Heart left ventricle (tissue), 16 donors: ENCODE results near the gene EPB41. TPM values are rescaled to one million over a fixed set of nuclear protein-coding genes. Genes with fewer than 3 reads are reported as not detected.

Experiments
- ATAC-seq, 4 donors: fragments of 200-7000 bp; cut with Tn5 transposase; one replicate each; pipeline ENCODE4 v1.9.1; 2020 to 2022; ENCODE audit warnings: moderate library complexity in 4 of 4, mild to moderate bottlenecking in 3 of 4, moderate number of reproducible peaks in 1 of 4
- DNase-seq, 5 donors: peaks; one replicate each; pipeline ENCODE4 v3.0.0-alpha.2; 2020
- H3K27ac ChIP-seq, 12 donors: fragments of 200-600 bp; sonication (generic) in 4 of 12; one replicate each; pipeline versions ENCODE4 v1.5.0 to v1.8.0; 2016 to 2022; ENCODE audit warnings: mild to moderate bottlenecking in 2 of 12
- H3K27me3 ChIP-seq, 9 donors: fragments of 200-600 bp; sonication (generic) in 2 of 9; one replicate each; pipeline versions ENCODE4 v1.5.1 to v1.8.0; 2016 to 2022; ENCODE audit warnings: mild to moderate bottlenecking in 3 of 9
- H3K36me3 ChIP-seq, 9 donors: fragments of 200-600 bp; sonication (generic) in 2 of 9; one replicate each; pipeline versions ENCODE4 v1.5.0 to v1.8.0; 2018 to 2022; ENCODE audit warnings: mild to moderate bottlenecking in 2 of 9
- H3K4me1 ChIP-seq, 12 donors: fragments of 200-600 bp; sonication (generic) in 4 of 12; one replicate each; pipeline versions ENCODE4 v1.5.0 to v1.8.0; 2016 to 2022; ENCODE audit warnings: mild to moderate bottlenecking in 3 of 12
- H3K4me3 ChIP-seq, 12 donors: fragments of 200-600 bp; sonication (generic) in 4 of 12; one replicate each; pipeline versions ENCODE4 v1.5.0 to v1.8.0; 2017 to 2022; ENCODE audit warnings: mild to moderate bottlenecking in 9 of 12, moderate library complexity in 4 of 12
- H3K9me3 ChIP-seq, 12 donors: fragments of 200-600 bp; sonication (generic) in 4 of 12; one replicate each; pipeline versions ENCODE4 v1.5.0 to v1.8.0; 2016 to 2022; ENCODE audit warnings: mild to moderate bottlenecking in 1 of 12
- POLR2A ChIP-seq, 2 donors: fragments of 450-650 bp; IDR thresholded peaks; one replicate each; pipeline ENCODE4 v1.6.1; 2017; ENCODE audit warnings: antibody characterized with exemption in 2 of 2, mild to moderate bottlenecking in 2 of 2, moderate library complexity in 2 of 2
- WGBS, 4 donors: extraction: QIAGEN DNeasy Blood & Tissue Kit in 2 of 4; methylation state at CpG; one replicate each; pipeline versions ENCODE4 v1.1.5 to v1.1.7; 2013 to 2018; 5-methylcytosine and 5-hydroxymethylcytosine counted together
- intact Hi-C, 10 donors: fragments of 100-400 bp; cut with DNase I; formaldehyde crosslinking; loops; one replicate each; pipeline versions ENCODE4 v1.11.1 to v1.14.2; 2022
- polyA plus RNA-seq, 2 donors: library from polyadenylated mRNA; stranded (reverse); fragments of 200-250 nt; gene quantifications; one replicate each; pipeline ENCODE4 v1.2.3, GENCODE V29; 2013
- total RNA-seq, 9 donors: library from RNA; depleted of rRNA in 2 of 9; stranded (reverse); fragments of >200 nt in 2 of 9; fragmentation: NEBNext Ultra II Directional in 3 of 9; extraction: Animal tissue kit (Norgen Biotek cat#: 25700) in 3 of 9; gene quantifications; one replicate each; pipeline versions ENCODE4 v1.1.0 to v1.2.4, GENCODE V29; 2016 to 2023
- TF ChIP-seq, protein P1 (sequence below), 12 donors: fragments of 200-600 bp; sonication (generic) in 4 of 12; IDR thresholded peaks; one replicate each; pipeline versions ENCODE4 v1.5.0 to v1.8.0; 2018 to 2022; ENCODE audit warnings: antibody characterized with exemption in 12 of 12, mild to moderate bottlenecking in 5 of 12
- donor health status: ischemic (EF 13 %, LVEDD 7.1; RV severe dilation, severe dysfunction).
- donor health status: healthy with polysubstance abuse.
- donor health status: DM: no; HTN: yes; CAD: no.
- donor health status: DM: no; HTN: no; CAD: no.
- donor health status: ischemic (EF 25% LVEDD 6.9; RV normal size, moderate dysfunction).
- donor health status: ischemic (EF 25% LVEDD 5.7; RV mildly dilated, moderate dysfunction).
- donor health status: healthy.
- donor health status: DM: yes; HTN: yes; CAD: no.
- donor health status: ischemic (EF 35%, LVEDD 5.7; RV mildly dilated, moderate dysfunction).
- donor health status: nonischemic (EF 11% LVEDD 7.7; RV severe dilation, severe dysfunction).
- donor health status: DM: yes; HTN: yes; CAD: no.
- donor health status: PGD.
- donor health status: ischemic (EF 29% LVEDD 5.4; RV normal size, mild dysfunction).
- donor health status: nonischemic (EF 23%, LVEDD 6.1; RV moderate dilation, normal function).

EPB41 gene
- total and polyA plus RNA-seq, 11 donors = 7.8 to 34.4 (median 20.1) TPM

DNA sequence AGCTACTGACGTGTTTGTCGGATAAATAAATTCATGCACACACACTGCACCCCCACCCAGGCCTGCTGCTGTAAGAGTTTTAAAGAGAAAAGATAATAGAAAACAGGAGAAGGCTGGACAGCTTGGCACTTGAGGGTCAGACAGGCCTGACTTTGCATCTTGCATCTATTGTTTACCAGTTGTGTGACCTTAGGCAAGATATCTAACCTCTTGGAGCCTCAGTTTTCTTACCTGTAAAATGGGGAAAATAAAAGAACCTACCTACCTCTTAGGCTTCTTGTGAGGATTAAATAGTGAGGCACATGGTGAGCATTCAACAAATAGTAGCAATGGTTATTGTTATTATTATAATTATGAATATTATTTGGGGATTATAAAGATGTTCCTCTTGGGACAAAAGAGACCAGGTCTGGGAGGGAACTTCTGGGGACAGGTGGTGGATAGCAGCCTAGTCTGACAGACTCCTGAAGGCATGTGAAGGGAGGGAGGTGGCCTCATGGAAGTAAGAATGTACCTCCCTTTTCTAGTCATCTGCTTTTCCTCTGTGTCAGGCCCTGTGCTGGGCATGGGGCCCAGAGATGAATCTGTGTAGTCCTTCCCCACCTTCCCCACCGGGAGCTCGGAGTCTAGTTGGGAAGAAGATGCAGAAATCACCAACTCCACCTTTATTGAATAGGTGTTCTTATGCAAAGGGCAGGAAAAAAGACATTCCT lies 18.3 kb upstream of the EPB41 start:
- ATAC-seq = peak in 3 of 4 donors; percentile 29 to 69 (median 38)
- no peak overlapping the region for H3K27ac ChIP-seq
- whole genome bisulfite sequencing, 4 donors = 63 to 82% (median 68%) methylated on average over 4 of the region's 4 CpGs
- intact Hi-C loops = no loop called here
- H3K9me3 ChIP-seq = no peaks in the 10 kb centered on the region
- H3K36me3 ChIP-seq = no peaks in the 10 kb centered on the region
- no peak overlapping the region for H3K4me3 ChIP-seq
- TF ChIP-seq, protein P1, sequence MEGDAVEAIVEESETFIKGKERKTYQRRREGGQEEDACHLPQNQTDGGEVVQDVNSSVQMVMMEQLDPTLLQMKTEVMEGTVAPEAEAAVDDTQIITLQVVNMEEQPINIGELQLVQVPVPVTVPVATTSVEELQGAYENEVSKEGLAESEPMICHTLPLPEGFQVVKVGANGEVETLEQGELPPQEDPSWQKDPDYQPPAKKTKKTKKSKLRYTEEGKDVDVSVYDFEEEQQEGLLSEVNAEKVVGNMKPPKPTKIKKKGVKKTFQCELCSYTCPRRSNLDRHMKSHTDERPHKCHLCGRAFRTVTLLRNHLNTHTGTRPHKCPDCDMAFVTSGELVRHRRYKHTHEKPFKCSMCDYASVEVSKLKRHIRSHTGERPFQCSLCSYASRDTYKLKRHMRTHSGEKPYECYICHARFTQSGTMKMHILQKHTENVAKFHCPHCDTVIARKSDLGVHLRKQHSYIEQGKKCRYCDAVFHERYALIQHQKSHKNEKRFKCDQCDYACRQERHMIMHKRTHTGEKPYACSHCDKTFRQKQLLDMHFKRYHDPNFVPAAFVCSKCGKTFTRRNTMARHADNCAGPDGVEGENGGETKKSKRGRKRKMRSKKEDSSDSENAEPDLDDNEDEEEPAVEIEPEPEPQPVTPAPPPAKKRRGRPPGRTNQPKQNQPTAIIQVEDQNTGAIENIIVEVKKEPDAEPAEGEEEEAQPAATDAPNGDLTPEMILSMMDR (IDR thresholded peaks at IDR 0.05) = no peak
- no peak for TF ChIP-seq POLR2A (IDR thresholded peaks at IDR 0.05)
- peaks cover 0 to 31% (median 15%) of the 10 kb centered on the region in 12 donors for H3K4me1 ChIP-seq
- no peak for DNase-seq
- H3K27me3 ChIP-seq = no peaks in the 10 kb centered on the region

DNA sequence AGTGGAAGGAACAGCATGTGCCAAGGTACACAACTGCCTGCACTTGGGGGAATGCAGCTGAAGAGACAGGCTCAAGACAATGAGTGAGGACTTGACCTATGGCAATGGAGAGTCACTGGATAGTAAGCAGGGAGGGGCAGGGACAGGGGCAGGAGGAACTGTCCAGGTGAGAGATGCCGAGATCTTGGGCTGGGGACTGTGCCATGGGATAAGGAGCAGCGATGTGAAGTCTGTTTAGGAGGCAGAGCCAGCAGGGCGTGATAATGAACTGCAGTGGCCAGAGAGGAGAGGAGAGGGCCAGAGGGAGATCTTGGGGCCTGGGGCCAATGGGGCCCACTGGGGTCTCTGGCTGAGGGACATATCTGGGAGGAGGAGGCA lies 17.8 kb upstream of the EPB41 start:
- no peaks in the 10 kb centered on the region for H3K27me3 ChIP-seq
- no peaks in the 10 kb centered on the region for H3K36me3 ChIP-seq
- H3K27ac ChIP-seq = no peak overlapping the region
- intact Hi-C loops = no loop called here
- DNase-seq (no peak), ATAC-seq (no peak)
- no peak overlapping the region for H3K4me3 ChIP-seq
- H3K4me1 ChIP-seq = peaks cover 0 to 31% (median 15%) of the 10 kb centered on the region in 12 donors
- TF ChIP-seq POLR2A (IDR thresholded peaks at IDR 0.05) = no peak
- TF ChIP-seq, protein P1 (IDR thresholded peaks at IDR 0.05) = no peak
- 37 to 69% (median 51%) methylated on average over 3 of the region's 3 CpGs for WGBS, 4 donors
- no peaks in the 10 kb centered on the region for H3K9me3 ChIP-seq

DNA sequence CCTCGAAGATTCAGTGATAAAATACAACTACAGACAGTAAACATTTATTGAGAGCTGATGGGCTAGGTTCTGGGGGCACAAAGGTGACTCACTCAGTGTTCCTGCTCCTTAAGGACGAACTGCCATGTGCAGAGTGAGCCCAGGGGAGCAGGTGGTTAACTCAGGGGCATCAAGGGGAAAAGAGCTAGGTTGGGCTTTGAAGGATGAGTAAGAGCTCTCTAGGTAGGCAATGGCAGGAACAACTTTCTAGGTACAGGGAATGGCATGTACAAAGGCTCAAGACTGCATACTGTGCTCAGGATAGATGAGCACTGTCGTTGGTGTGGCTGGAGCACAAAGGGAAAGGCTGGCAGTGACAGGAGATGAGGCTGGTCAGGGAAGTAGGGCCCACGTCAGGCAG lies 16.6 kb upstream of the EPB41 start:
- ATAC-seq (no peak), DNase-seq (no peak)
- no peak overlapping the region for H3K4me3 ChIP-seq
- H3K27ac ChIP-seq = no peak overlapping the region
- no peak for TF ChIP-seq POLR2A (IDR thresholded peaks at IDR 0.05)
- TF ChIP-seq, protein P1 (IDR thresholded peaks at IDR 0.05) = no peak
- no peaks in the 10 kb centered on the region for H3K36me3 ChIP-seq
- WGBS, 4 donors = 80 to 90% (median 86%) methylated on average over 4 of the region's 4 CpGs
- H3K27me3 ChIP-seq = no peaks in the 10 kb centered on the region
- H3K4me1 ChIP-seq = peaks cover 0 to 31% (median 15%) of the 10 kb centered on the region in 12 donors
- H3K9me3 ChIP-seq = no peaks in the 10 kb centered on the region
- intact Hi-C loops = no loop called here

DNA sequence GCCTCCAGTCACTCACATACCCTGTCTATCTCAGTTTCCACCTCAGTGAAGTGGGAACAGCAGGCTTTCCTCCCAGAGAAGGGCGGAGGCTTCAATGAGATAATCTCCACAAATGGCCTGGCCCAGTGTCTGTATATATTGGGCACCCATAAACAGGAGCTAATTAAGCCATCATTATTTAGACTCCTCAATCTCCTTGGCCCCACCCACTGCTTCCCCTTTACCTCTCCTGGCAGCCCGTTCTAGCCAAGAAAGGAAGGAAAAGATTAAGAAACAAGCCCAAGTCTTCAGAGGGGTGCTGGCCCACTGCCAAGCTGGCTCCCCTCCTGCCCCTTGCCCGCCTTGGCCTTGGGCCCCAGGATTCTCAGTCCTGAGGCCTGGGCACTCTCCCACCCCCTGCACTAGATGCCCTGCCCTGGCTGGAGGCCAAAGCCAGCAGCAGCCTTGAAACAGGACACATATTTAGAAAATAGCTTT lies 15.9 kb upstream of the EPB41 start:
- no peak overlapping the region for H3K4me3 ChIP-seq
- TF ChIP-seq, protein P1 (IDR thresholded peaks at IDR 0.05) = no peak
- no peak for TF ChIP-seq POLR2A (IDR thresholded peaks at IDR 0.05)
- peaks cover 0 to 31% (median 15%) of the 10 kb centered on the region in 12 donors for H3K4me1 ChIP-seq
- H3K9me3 ChIP-seq = no peaks in the 10 kb centered on the region
- H3K27ac ChIP-seq = peak overlapping the region in 1 of 12 donors; percentile 19
- intact Hi-C loops = no loop called here
- ATAC-seq = peak in 2 of 4 donors; percentile 37 to 44
- peak in 1 of 5 donors; percentile 58 for DNase-seq
- 39 to 52% (median 40%) methylated on average over 3 of the region's 3 CpGs for WGBS, 4 donors
- H3K36me3 ChIP-seq = no peaks in the 10 kb centered on the region
- no peaks in the 10 kb centered on the region for H3K27me3 ChIP-seq
